ENCODE measurements around the gene RASGEF1B.

DNA sequence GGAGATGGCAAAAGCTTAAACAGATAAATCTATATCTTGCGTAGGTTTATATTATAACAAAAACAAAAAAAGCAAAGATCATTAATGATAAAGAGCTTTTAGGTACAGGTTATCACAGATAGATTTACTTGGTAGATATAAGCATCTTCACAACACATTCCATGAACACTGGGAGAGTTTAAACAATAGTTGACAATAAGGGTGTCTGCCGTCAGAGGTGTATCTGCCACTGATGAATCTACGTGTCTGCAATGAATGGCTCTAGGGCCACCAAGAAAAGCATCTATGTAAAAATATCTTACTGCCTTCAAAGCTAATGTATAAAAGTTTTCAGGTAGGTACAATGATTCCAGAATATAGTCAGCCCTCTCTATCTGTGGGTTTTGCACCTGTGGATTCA is 43.7 kb downstream of the RASGEF1B start:
- TF ChIP-seq, protein P1, sequence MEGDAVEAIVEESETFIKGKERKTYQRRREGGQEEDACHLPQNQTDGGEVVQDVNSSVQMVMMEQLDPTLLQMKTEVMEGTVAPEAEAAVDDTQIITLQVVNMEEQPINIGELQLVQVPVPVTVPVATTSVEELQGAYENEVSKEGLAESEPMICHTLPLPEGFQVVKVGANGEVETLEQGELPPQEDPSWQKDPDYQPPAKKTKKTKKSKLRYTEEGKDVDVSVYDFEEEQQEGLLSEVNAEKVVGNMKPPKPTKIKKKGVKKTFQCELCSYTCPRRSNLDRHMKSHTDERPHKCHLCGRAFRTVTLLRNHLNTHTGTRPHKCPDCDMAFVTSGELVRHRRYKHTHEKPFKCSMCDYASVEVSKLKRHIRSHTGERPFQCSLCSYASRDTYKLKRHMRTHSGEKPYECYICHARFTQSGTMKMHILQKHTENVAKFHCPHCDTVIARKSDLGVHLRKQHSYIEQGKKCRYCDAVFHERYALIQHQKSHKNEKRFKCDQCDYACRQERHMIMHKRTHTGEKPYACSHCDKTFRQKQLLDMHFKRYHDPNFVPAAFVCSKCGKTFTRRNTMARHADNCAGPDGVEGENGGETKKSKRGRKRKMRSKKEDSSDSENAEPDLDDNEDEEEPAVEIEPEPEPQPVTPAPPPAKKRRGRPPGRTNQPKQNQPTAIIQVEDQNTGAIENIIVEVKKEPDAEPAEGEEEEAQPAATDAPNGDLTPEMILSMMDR (IDR thresholded peaks at IDR 0.05; ENCODE audit: insufficient read depth, low read length, poor library complexity, severe bottlenecking): no peak
- TF ChIP-seq EZH2phosphoT487 (conservative IDR thresholded peaks at IDR 0.05; ENCODE audit: low read length): no peak
